Cardiac fibroblast (primary cell): ENCODE results near the gene ITPR2.
A peak's percentile ranks its signal among the peaks of the same experiment; 100 is the strongest.

ENCODE experiments used
- DNase-seq, 2 donors: peaks; one replicate each; pipeline versions ENCODE4 v3.0.0 to v3.0.0-alpha.2; 2010; ENCODE audit warnings: low read depth in 2 of 2
- H3K4me3 ChIP-seq, 2 donors: replicated peaks in 1 of 2; 1 replicate in 1 of 2; 2 replicates in 1 of 2; pipeline ENCODE4 v1.5.1; 2011; ENCODE audit warnings: low read depth in 2 of 2, low read length in 2 of 2, mild to moderate bottlenecking in 2 of 2, moderate library complexity in 1 of 2
- CTCF ChIP-seq: IDR thresholded peaks from one replicate; pipeline ENCODE4 v1.5.1; 2011; ENCODE audit warnings: low read depth, mild to moderate bottlenecking, low read length, inconsistent platforms

ITPR2 gene

GRCh38 chr12:26659930-26660329 is 173.1 kb downstream of the ITPR2 start:
- no peak overlapping the region for H3K4me3 ChIP-seq
- TF ChIP-seq CTCF: no peak
- no peak for DNase-seq

- no peak overlapping the region for H3K4me3 ChIP-seq
- peak; percentile 70 to 85 for DNase-seq
- TF ChIP-seq CTCF: no peak
These were observed 174.0 kb downstream of the ITPR2 start for GRCh38 chr12:26658991-26659390.

GRCh38 chr12:26654623-26655022 is 178.4 kb downstream of the ITPR2 start:
- no peak overlapping the region for H3K4me3 ChIP-seq
- DNase-seq: no peak
- TF ChIP-seq CTCF: no peak

- peak; percentile 80 to 86 for DNase-seq
- TF ChIP-seq CTCF: peak; percentile 75
- no peak overlapping the region for H3K4me3 ChIP-seq
These were observed 181.3 kb downstream of the ITPR2 start for GRCh38 chr12:26651566-26652188.

GRCh38 chr12:26651036-26651435 is 182.0 kb downstream of the ITPR2 start:
- TF ChIP-seq CTCF: no peak
- no peak for DNase-seq
- H3K4me3 ChIP-seq: no peak overlapping the region

GRCh38 chr12:26648999-26649398 is 184.0 kb downstream of the ITPR2 start:
- no peak overlapping the region for H3K4me3 ChIP-seq
- DNase-seq: no peak
- TF ChIP-seq CTCF: no peak

GRCh38 chr12:26648584-26648983 is 184.4 kb downstream of the ITPR2 start:
- TF ChIP-seq CTCF: no peak
- H3K4me3 ChIP-seq: no peak overlapping the region
- peak; percentile 85 to 93 for DNase-seq
